ENCODE results near the gene SMIM22. TPM values are rescaled to one million over a fixed set of nuclear protein-coding genes. Genes with fewer than 3 reads are reported as not detected.
A peak's percentile ranks its signal among the peaks of the same experiment; 100 is the strongest.

SMIM22 gene
- total RNA-seq, 1 donor from 2014 or later: 194 TPM

GRCh38 chr16:4814542-4815173 is 19.5 kb downstream of the SMIM22 start:
- no peak for DNase-seq (ENCODE audit: low spot score)

GRCh38 chr16:4820652-4821051 is 25.5 kb downstream of the SMIM22 start:
- no peak for DNase-seq (ENCODE audit: low spot score)

DNA sequence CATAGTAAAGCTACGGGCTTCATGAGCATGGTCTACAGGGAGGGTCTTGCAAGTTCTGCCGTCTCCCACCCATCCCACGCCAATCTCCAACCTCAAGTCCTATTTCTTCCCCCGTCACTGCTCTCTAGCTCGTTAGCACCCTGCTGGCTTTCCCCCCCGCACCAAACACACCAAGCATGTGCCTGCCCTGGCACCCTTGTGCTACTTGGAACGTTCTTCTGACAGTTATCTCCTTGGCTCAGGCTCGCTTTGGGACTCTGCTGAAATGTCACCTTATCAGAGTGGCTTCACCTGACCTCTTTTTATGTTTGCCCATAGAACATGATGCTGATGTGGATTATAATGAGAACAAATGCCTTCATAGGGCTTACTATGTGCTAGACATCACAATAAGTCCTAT is 30.0 kb downstream of the SMIM22 start:
- no peak for DNase-seq (ENCODE audit: low spot score)

DNA sequence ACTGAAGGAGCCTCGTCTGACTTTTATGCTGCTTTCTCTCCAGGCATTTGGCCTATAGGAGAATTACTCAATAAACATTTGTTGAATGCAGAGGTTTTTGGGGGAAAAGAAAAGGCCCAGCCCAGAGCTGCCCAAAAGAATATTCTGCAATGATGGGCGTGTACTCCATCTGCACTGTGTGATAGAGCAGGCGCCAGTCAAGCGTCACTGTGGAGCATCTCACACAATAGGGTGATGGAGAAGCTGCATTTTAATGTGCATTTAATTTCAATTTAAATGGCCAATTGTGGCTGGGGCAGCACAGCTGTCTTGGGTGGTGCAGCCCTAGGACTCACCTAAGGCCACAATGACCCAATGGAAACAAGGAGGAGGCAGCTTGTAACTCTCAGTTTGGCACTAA is 31.4 kb downstream of the SMIM22 start:
- DNase-seq (ENCODE audit: low spot score): no peak

DNA sequence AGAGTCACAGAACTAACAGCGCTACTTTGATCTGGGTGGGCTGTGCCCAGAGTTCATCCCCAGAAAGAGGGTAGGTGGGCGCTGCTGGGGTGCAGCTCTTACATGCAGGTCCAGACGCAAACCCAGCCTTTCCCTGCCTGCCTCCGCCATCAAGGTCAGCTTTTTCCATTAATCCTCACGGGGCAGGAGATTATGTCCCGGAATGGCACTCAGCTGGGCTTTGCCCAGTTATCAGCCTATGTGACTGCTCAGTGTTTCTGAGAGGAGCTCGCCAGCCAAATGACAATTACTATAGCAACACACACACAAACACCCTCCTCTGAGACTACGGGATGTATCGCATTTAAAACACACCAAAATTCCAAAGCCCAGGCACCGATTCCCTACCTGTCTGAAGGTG is 31.8 kb downstream of the SMIM22 start:
- no peak for DNase-seq (ENCODE audit: low spot score)

GRCh38 chr16:4828567-4829321 is 33.6 kb downstream of the SMIM22 start:
- no peak for DNase-seq (ENCODE audit: low spot score)

- DNase-seq (ENCODE audit: low spot score): no peak
Observed at GRCh38 chr16:4830408-4830807, 35.2 kb downstream of the SMIM22 start.

DNA sequence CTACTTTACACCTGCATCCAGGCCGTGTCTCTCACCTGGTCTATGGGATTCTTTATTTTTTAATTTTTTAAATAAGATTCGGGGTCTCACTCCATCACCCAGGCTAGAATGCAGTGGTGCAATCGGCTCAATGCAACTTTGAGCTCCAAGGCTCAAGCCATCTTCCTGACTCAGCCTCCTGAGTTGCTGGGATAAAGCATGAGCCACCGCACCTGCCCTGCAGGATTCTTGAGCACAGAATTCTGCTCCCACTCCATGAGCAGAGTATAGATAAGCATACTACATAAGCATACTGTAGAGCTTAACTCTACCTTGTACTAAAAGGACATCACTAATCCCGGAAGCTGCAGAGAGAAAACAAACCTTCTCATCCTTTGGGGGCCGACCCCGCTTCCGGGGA is 36.4 kb downstream of the SMIM22 start:
- DNase-seq (ENCODE audit: low spot score): no peak

GRCh38 chr16:4832698-4833343 is 37.7 kb downstream of the SMIM22 start:
- no peak for DNase-seq (ENCODE audit: low spot score)

DNA sequence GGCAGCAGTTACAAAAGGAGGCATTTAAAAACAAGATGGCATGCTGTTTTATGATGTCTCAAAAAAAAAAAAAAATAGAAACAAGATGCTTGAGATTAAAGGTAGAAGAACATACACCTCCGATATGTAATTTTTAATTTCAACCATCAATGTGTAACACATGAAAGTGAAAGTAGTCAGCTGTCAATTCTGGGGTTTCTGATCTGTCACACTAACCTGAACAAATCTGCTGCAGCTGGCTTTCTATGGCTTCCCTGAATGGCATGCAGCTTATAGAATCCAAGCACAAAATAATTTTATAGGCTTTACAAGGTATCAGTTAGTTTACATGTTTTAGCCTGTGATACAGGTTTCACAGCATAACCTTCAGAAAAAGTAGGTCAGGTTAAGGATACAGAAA is 38.4 kb downstream of the SMIM22 start:
- no peak for DNase-seq (ENCODE audit: low spot score)

- DNase-seq (ENCODE audit: low spot score): peak; percentile 23
Observed at GRCh38 chr16:4836727-4837126, 41.6 kb downstream of the SMIM22 start.

- DNase-seq (ENCODE audit: low spot score): no peak
Observed at GRCh38 chr16:4837733-4838501, 42.7 kb downstream of the SMIM22 start.

DNA sequence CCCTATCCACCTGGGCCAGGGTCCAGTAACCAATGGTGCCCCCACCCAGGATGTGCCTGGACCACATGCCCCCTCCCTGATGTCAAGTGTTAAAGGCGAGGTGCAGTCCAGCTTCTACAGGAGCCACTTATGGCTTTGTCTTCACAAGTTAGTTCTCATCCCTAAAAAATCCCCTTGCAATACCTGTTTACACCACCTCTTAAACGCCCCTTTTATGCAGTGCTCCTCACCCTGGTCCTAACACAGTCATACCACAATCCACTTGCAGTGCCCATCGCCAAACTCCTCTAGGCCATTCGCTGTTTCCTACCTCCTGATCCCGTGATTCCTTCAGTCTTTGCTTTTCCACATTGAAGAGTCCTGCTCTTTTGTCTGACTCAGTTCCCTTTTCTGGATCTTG is 44.8 kb downstream of the SMIM22 start:
- no peak for DNase-seq (ENCODE audit: low spot score)

DNA sequence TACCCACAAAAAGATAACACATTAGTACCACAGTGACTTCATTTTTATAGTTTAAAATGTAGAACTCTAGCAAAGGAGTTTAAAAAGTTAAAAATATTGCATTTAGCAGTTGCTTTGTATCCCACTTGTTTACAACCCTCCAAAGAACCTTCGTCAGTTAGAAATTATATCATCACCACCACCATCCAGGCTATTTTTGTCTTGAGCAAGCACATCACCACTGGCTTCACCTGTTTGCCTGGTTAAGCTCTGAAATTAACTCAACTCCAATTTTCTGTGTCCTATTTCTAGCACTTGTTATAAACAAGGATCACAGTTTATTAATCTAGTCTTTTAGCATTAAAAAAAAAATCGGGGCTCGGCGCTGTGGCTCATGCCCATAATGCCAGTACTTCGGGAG is 45.8 kb downstream of the SMIM22 start:
- DNase-seq (ENCODE audit: low spot score): no peak

Other genes starting within 250 kb of the SMIM22 start
- gene C16orf96, start 239.0 kb upstream of the SMIM22 start, total RNA-seq: 0.06 TPM
- gene UBALD1, start 180.5 kb upstream of the SMIM22 start, total RNA-seq: 49.1 TPM
- 127 TPM for gene MGRN1, start 170.5 kb upstream of the SMIM22 start, total RNA-seq
- gene NUDT16L1, start 101.8 kb upstream of the SMIM22 start, total RNA-seq: 67.0 TPM
- 27.1 TPM for gene ANKS3, start 61.1 kb upstream of the SMIM22 start, total RNA-seq
- 2.5 TPM for gene DNAAF8, start 60.8 kb upstream of the SMIM22 start, total RNA-seq
- 23.4 TPM for gene ZNF500, start 28.2 kb upstream of the SMIM22 start, total RNA-seq
- gene SEPTIN12, start 7.0 kb upstream of the SMIM22 start, total RNA-seq: not detected
- 71.0 TPM for gene ROGDI, start 7.3 kb downstream of the SMIM22 start, total RNA-seq
- 128 TPM for gene GLYR1, start 51.9 kb downstream of the SMIM22 start, total RNA-seq
- 35.3 TPM for gene UBN1, start 52.1 kb downstream of the SMIM22 start, total RNA-seq
- 62.2 TPM for gene PPL, start 141.8 kb downstream of the SMIM22 start, total RNA-seq
- 0.49 TPM for gene SEC14L5, start 163.0 kb downstream of the SMIM22 start, total RNA-seq
- gene NAGPA, start 238.6 kb downstream of the SMIM22 start, total RNA-seq: 10.7 TPM

All from mucosa of gallbladder (tissue), 1 donor.